WTC11 (cell line): ENCODE data around the gene MTX1. TPM values are rescaled to one million over a fixed set of nuclear protein-coding genes. Genes with fewer than 3 reads are reported as not detected.

Source experiments
- ATAC-seq: fragments of 200-7000 bp; cut with Tn5 transposase; 2 replicates; pipeline ENCODE4 v1.10.0; 2021; ENCODE audit warnings: mild to moderate bottlenecking, moderate library complexity
- CTCF ChIA-PET: fragments of 300-600 bp; sonication (Branson Sonifier 250); formaldehyde crosslinking; loops from one replicate; lab custom pipeline; 2021; ENCODE audit warnings: antibody characterized with exemption; lab: Charles Lee
- POLR2A ChIA-PET: fragments of 350-600 bp; sonication (Branson Sonifier 250); formaldehyde crosslinking; loops from one replicate; lab custom pipeline; 2021; ENCODE audit warnings: antibody characterized with exemption; lab: Charles Lee
- DNase-seq: peaks from one replicate; pipeline ENCODE4 v3.0.0; 2021; ENCODE audit warnings: low spot score
- H3K27ac Mint-ChIP-seq: 2 replicates; pipeline ENCODE4 v1.8.0; 2021; ENCODE audit warnings: mixed read lengths
- H3K27me3 Mint-ChIP-seq: 2 replicates; pipeline ENCODE4 v1.8.0; 2021; ENCODE audit warnings: low read depth, mild to moderate bottlenecking, moderate library complexity, mixed read lengths
- H3K36me3 Mint-ChIP-seq: 2 replicates; pipeline ENCODE4 v1.8.0; 2021; ENCODE audit warnings: mixed read lengths
- H3K4me1 Mint-ChIP-seq: 2 replicates; pipeline ENCODE4 v1.8.0; 2022; ENCODE audit warnings: mixed read lengths
- H3K4me3 Mint-ChIP-seq: 2 replicates; pipeline ENCODE4 v1.8.0; 2021; ENCODE audit warnings: mild to moderate bottlenecking, moderate library complexity, mixed read lengths
- H3K9me3 Mint-ChIP-seq: 2 replicates; pipeline ENCODE4 v1.8.0; 2021; ENCODE audit warnings: mixed read lengths
- ARID4B ChIP-seq: sonication (generic); formaldehyde crosslinking; IDR thresholded peaks from 2 replicates; pipeline ENCODE4 v1.8.0; 2023; ENCODE audit warnings: missing genetic modification reagents, mild to moderate bottlenecking, borderline replicate concordance
- CREM ChIP-seq: sonication (generic); formaldehyde crosslinking; IDR thresholded peaks from 2 replicates; pipeline ENCODE4 v1.8.1; 2022; ENCODE audit warnings: mild to moderate bottlenecking, missing genetic modification reagents, moderate library complexity
- E2F5 ChIP-seq: sonication (generic); formaldehyde crosslinking; IDR thresholded peaks from 2 replicates; pipeline ENCODE4 v1.8.1; 2022; ENCODE audit warnings: mild to moderate bottlenecking, moderate library complexity, missing genetic modification reagents
- ELF4 ChIP-seq: sonication (generic); formaldehyde crosslinking; IDR thresholded peaks from 2 replicates; pipeline ENCODE4 v1.8.1; 2022; ENCODE audit warnings: low read depth, mild to moderate bottlenecking, moderate library complexity, missing genetic modification reagents
- ETV6 ChIP-seq: sonication (generic); formaldehyde crosslinking; IDR thresholded peaks from 2 replicates; pipeline ENCODE4 v1.8.1; 2022; ENCODE audit warnings: mild to moderate bottlenecking, missing genetic modification reagents
- FOXP1 ChIP-seq: sonication (generic); formaldehyde crosslinking; IDR thresholded peaks from 2 replicates; pipeline ENCODE4 v1.8.0; 2022; ENCODE audit warnings: missing genetic modification reagents, mild to moderate bottlenecking, moderate library complexity, borderline replicate concordance
- GABPB1 ChIP-seq: sonication (generic); formaldehyde crosslinking; IDR thresholded peaks from 2 replicates; pipeline ENCODE4 v1.8.1; 2023; ENCODE audit warnings: mild to moderate bottlenecking, missing genetic modification reagents
- JAZF1 ChIP-seq: fragments of 250-450 bp; sonication (Bioruptor Pico); IDR thresholded peaks from 2 replicates; pipeline ENCODE4 v1.9.0; 2021; ENCODE audit warnings: moderate library complexity, mild to moderate bottlenecking, inconsistent platforms
- MLX ChIP-seq: sonication (generic); formaldehyde crosslinking; IDR thresholded peaks from 2 replicates; pipeline ENCODE4 v1.8.1; 2023; ENCODE audit warnings: mild to moderate bottlenecking, missing genetic modification reagents, moderate library complexity
- MXD4 ChIP-seq: fragments of 250-450 bp; sonication (Bioruptor Pico); IDR thresholded peaks from 2 replicates; pipeline ENCODE4 v1.8.0; 2021; ENCODE audit warnings: mild to moderate bottlenecking, moderate library complexity, borderline replicate concordance
- NFYB ChIP-seq: sonication (generic); formaldehyde crosslinking; conservative IDR thresholded peaks from 2 replicates; pipeline ENCODE4 v1.8.0; 2022; ENCODE audit warnings: low read depth, missing genetic modification reagents
- NR2C2 ChIP-seq: sonication (generic); formaldehyde crosslinking; IDR thresholded peaks from 2 replicates; pipeline ENCODE4 v1.8.0; 2022; ENCODE audit warnings: mild to moderate bottlenecking, missing genetic modification reagents
- RORB ChIP-seq: fragments of 250-450 bp; sonication (Bioruptor Pico); IDR thresholded peaks from 2 replicates; pipeline ENCODE4 v1.9.0; 2021; ENCODE audit warnings: mild to moderate bottlenecking
- SMAD4 ChIP-seq: sonication (generic); formaldehyde crosslinking; IDR thresholded peaks from 2 replicates; pipeline ENCODE4 v1.8.0; 2022; ENCODE audit warnings: mild to moderate bottlenecking, missing genetic modification reagents
- SP1 ChIP-seq: sonication (generic); formaldehyde crosslinking; conservative IDR thresholded peaks from 2 replicates; pipeline ENCODE4 v1.8.1; 2022; ENCODE audit warnings: missing genetic modification reagents
- TP53 ChIP-seq: sonication (generic); formaldehyde crosslinking; IDR thresholded peaks from 2 replicates; pipeline ENCODE4 v1.8.1; 2023; ENCODE audit warnings: mild to moderate bottlenecking, missing genetic modification reagents
- ZBTB21 ChIP-seq: sonication (generic); formaldehyde crosslinking; IDR thresholded peaks from 2 replicates; pipeline ENCODE4 v1.8.1; 2023; ENCODE audit warnings: mild to moderate bottlenecking, missing genetic modification reagents, borderline replicate concordance
- ZNF138 ChIP-seq: sonication (generic); formaldehyde crosslinking; conservative IDR thresholded peaks from 2 replicates; pipeline ENCODE4 v1.8.1; 2022; ENCODE audit warnings: mild to moderate bottlenecking, moderate library complexity, missing genetic modification reagents
- ZNF219 ChIP-seq: sonication (generic); formaldehyde crosslinking; IDR thresholded peaks from 2 replicates; pipeline ENCODE4 v1.8.0; 2023; ENCODE audit warnings: missing genetic modification reagents, mild to moderate bottlenecking, borderline replicate concordance
- ZNF416 ChIP-seq: fragments of 250-450 bp; sonication (Bioruptor Pico); IDR thresholded peaks from 2 replicates; pipeline ENCODE4 v1.9.0; 2021; ENCODE audit warnings: mild to moderate bottlenecking, inconsistent platforms
- ZNF425 ChIP-seq: fragments of 250-450 bp; sonication (Bioruptor Pico); conservative IDR thresholded peaks from 2 replicates; pipeline ENCODE4 v1.9.0; 2021; ENCODE audit warnings: mild to moderate bottlenecking
- ZNF671 ChIP-seq: fragments of 250-450 bp; sonication (Bioruptor Pico); IDR thresholded peaks from 2 replicates; pipeline ENCODE4 v1.8.0; 2021; ENCODE audit warnings: mild to moderate bottlenecking
- total RNA-seq: library from RNA; stranded (reverse); gene quantifications from 3 replicates; pipeline ENCODE4 v1.2.3, GENCODE V29; 2021

MTX1 gene
- total RNA-seq, 1 experiment from 2014 or later = 62.8 TPM

- H3K9me3 Mint-ChIP-seq = no peaks in the 10 kb centered on the region
- POLR2A ChIA-PET = interaction anchor here (0.5 to 3.7 kb wide), 5 partner anchors 13 to 36 kb away, joined by 3 to 35 read pairs (median 3); partner anchors contain the start of gene KRTCAP2
- TF ChIP-seq NR2C2 (CRISPR knock-in tag) = no peak
- peak; percentile 26; the same call in 1 of the 2 replicates for TF ChIP-seq ZNF671 (CRISPR knock-in tag)
- 0 out of 2 replicates have a peak, but pooled peaks have one; percentile 5 for TF ChIP-seq GABPB1 (CRISPR knock-in tag)
- 0 out of 2 replicates have a peak, but pooled peaks have one; percentile 21 for TF ChIP-seq ETV6
- TF ChIP-seq ARID4B (CRISPR knock-in tag) = peak; percentile 8; the same call in 1 of the 2 replicates
- TF ChIP-seq, all 79 proteins: peak for 4
- H3K4me1 Mint-ChIP-seq = peaks cover 19% of the 10 kb centered on the region
- DNase-seq (no peak), ATAC-seq (no peak)
- H3K27ac Mint-ChIP-seq = peak overlapping the region; percentile 52
- peaks cover 7% of the 10 kb centered on the region for H3K36me3 Mint-ChIP-seq
- CTCF ChIA-PET = interaction anchor here (0.6 to 4.8 kb wide), 11 partner anchors 15 to 124 kb away, joined by 3 to 51 read pairs (median 5); partner anchors contain the start of genes CLK2, KRTCAP2 and TRIM46
- H3K4me3 Mint-ChIP-seq = peak overlapping the region; percentile 88
- peaks cover 7% of the 10 kb centered on the region; the same call in 1 of the 2 replicates for H3K27me3 Mint-ChIP-seq
These were observed 822 bp downstream of the MTX1 start for GRCh38 chr1:155209312-155209721.

GRCh38 chr1:155210314-155211104 is 2.0 kb downstream of the MTX1 start:
- CTCF ChIA-PET = interaction anchor here (0.6 kb wide), 1 partner anchor 157 kb away, joined by 7 read pairs; no protein-coding TSS in a partner anchor
- peaks cover 7% of the 10 kb centered on the region; the same call in 1 of the 2 replicates for H3K27me3 Mint-ChIP-seq
- TF ChIP-seq ZBTB21 (CRISPR knock-in tag) (no peak), JAZF1 (CRISPR knock-in tag) (no peak), RORB (no peak), MLX (no peak), ZNF138 (CRISPR knock-in tag) (no peak), SMAD4 (no peak), ZNF416 (CRISPR knock-in tag) (no peak), ZNF425 (CRISPR knock-in tag) (no peak), ARID4B (CRISPR knock-in tag) (no peak), SP1 (CRISPR knock-in tag) (no peak), ZNF219 (no peak), TP53 (CRISPR knock-in tag) (no peak), FOXP1 (CRISPR knock-in tag) (no peak), E2F5 (CRISPR knock-in tag) (no peak), ELF4 (CRISPR knock-in tag) (no peak), MXD4 (CRISPR knock-in tag) (no peak), CREM (no peak), NFYB (CRISPR knock-in tag) (no peak)
- TF ChIP-seq, all 79 proteins: peak for 0
- DNase-seq (no peak), ATAC-seq (no peak)
- Mint-ChIP-seq H3K36me3 (peaks cover 9% of the 10 kb centered on the region), H3K4me1 (peaks cover 19% of the 10 kb centered on the region), H3K9me3 (no peaks in the 10 kb centered on the region), H3K4me3 (peak overlapping the region; percentile 88), H3K27ac (no peak overlapping the region)
- POLR2A ChIA-PET = no interaction called here
